RPMI8226 (cell line): ENCODE results near the gene VCP.
"Not testable (repeated sequence)": the region's sequence is repeated elsewhere in the genome, so short reads cannot be mapped to it uniquely, and the experiment has no call there.

Source experiments
- DNase-seq: peaks from one replicate; pipeline ENCODE4 v3.0.0-alpha.2; 2015

Gene VCP

GRCh38 chr9:35057271-35057620 is 15.2 kb downstream of the VCP start:
- no peak for DNase-seq

- no peak for DNase-seq
Measured at GRCh38 chr9:35056571-35057270, 15.7 kb downstream of the VCP start.

- DNase-seq: no peak
Measured at GRCh38 chr9:35054871-35055644, 17.4 kb downstream of the VCP start.

GRCh38 chr9:35054185-35054835 is 18.1 kb downstream of the VCP start:
- no peak for DNase-seq

GRCh38 chr9:35051069-35051967 is 21.1 kb downstream of the VCP start:
- DNase-seq: peak; percentile 51

- no peak for DNase-seq
Measured at GRCh38 chr9:35048511-35048910, 23.9 kb downstream of the VCP start.

- DNase-seq: no peak
Measured at GRCh38 chr9:35044071-35044470, 28.4 kb downstream of the VCP start.

GRCh38 chr9:35042891-35043545 is 29.4 kb downstream of the VCP start:
- no peak for DNase-seq

- no peak for DNase-seq
Measured at GRCh38 chr9:35042081-35042604, 30.3 kb downstream of the VCP start.

GRCh38 chr9:35035851-35036701 is 36.3 kb downstream of the VCP start:
- DNase-seq: no peak

GRCh38 chr9:35033101-35033500 is 39.3 kb downstream of the VCP start:
- no peak for DNase-seq

GRCh38 chr9:35029852-35030251 is 42.6 kb downstream of the VCP start:
- DNase-seq: no peak

GRCh38 chr9:35029241-35029640 is 43.2 kb downstream of the VCP start:
- no peak for DNase-seq

- no peak for DNase-seq
Measured at GRCh38 chr9:35028341-35028740, 44.1 kb downstream of the VCP start.

GRCh38 chr9:35027860-35028259 is 44.6 kb downstream of the VCP start:
- no peak for DNase-seq

GRCh38 chr9:35027374-35027773 is 45.1 kb downstream of the VCP start:
- DNase-seq: no peak

GRCh38 chr9:35026671-35027070 is 45.8 kb downstream of the VCP start:
- DNase-seq: no peak

- DNase-seq: not testable (repeated sequence)
Measured at GRCh38 chr9:35023443-35023842, 49.0 kb downstream of the VCP start.

GRCh38 chr9:35014517-35014916 is 57.9 kb downstream of the VCP start:
- no peak for DNase-seq

GRCh38 chr9:35010351-35010958 is 62.0 kb downstream of the VCP start:
- DNase-seq: no peak
